GM18508 (cell line): ENCODE measurements around the gene COL8A1.

Experiments used
- ATAC-seq: cut with Tn5 transposase; IDR thresholded peaks from one replicate; pipeline ENCODE4 v1.9.1; 2021; ENCODE audit warnings: moderate number of reproducible peaks; ENCODE audit not compliant: insufficient read depth, unreplicated experiment

Gene COL8A1

GRCh38 chr3:99637368-99638111 is 854 bp upstream of the COL8A1 start:
- ATAC-seq, result no peak

- ATAC-seq, result no peak
These were observed 1.2 kb downstream of the COL8A1 start for GRCh38 chr3:99639579-99639978.

GRCh38 chr3:99640214-99640851 is 1.9 kb downstream of the COL8A1 start:
- no peak for ATAC-seq

- ATAC-seq, result no peak
These were observed 3.1 kb downstream of the COL8A1 start for GRCh38 chr3:99641480-99641879.

GRCh38 chr3:99641982-99642381 is 3.6 kb downstream of the COL8A1 start:
- ATAC-seq, result no peak

DNA sequence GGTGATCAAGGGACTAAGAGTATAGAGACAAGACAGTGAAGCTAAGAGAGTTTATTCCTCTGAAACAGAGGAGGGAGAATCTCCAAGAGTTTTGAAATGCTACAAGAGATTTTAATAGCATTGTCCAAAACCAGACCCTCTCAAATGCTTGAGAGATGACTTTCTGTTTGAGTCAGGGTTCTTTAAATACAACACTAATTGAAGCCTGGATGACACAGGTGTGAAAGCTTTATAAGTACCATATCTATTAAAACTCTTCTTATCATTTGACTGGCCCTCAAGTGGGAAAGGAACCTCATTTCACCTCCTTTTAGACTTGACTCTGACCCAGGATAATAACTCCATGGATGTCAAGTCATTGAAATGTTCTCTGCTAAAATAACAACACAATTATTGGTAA is 5.6 kb downstream of the COL8A1 start:
- no peak for ATAC-seq

DNA sequence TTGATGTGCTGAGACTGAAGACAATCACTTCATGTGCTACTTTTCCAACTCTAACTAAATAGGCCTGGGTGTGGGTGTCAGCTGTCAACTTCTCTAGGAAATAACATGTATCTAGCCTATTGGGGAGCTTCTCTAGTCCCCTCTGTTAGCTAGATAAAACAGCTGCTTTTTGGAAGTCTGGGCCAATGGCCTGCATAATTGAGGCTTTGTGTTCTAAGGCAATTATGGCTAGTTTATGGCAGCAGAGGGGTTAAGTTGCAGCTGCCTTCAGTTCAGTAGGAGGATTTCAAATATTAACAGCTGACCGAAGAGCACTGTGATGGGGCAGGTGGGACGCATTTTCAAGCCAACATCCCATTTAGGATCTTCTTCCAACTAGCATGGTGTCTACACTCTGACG is 6.4 kb downstream of the COL8A1 start:
- ATAC-seq, result no peak

- ATAC-seq, result no peak
These were observed 7.1 kb downstream of the COL8A1 start for GRCh38 chr3:99645277-99646106.

GRCh38 chr3:99646107-99646435 is 7.7 kb downstream of the COL8A1 start:
- ATAC-seq, result no peak

DNA sequence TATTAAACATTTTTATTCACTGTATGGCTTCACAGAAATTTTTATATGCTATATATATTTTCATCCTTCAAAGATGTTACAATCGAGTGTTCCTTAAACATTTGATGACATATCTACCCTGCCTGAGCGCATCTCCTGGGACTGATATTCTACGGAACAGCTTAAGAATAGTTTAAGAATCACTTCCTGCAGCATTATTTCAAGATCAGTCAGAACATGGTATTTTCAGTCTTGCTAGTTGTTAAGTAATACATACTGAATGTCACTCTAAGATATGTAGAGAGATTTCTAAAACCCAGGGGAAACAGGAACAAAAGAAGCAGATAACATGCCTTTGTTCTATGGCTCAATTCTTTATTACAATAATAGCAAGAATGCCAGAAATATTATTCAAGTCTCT is 8.7 kb downstream of the COL8A1 start:
- ATAC-seq, result no peak

- no peak for ATAC-seq
These were observed 9.7 kb downstream of the COL8A1 start for GRCh38 chr3:99648101-99648500.

DNA sequence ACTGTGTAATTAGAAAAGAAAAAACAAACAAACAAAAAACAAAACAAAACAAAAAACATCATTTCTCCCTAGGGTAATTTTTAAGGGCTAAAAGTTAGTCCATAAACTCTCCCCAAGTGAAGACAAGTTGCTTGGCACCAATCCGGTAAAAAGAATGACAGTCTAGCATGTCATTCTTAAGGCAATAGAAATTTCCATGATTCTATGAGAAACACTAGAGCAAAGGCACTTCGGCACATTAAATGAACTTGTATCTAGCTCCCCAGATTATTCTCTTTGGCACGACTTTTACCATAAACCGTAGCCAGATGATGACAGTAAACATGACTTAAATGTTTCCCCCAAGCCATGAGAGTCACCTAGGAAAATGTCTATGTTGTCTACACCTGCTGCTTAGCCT is 10.1 kb downstream of the COL8A1 start:
- ATAC-seq, result no peak

DNA sequence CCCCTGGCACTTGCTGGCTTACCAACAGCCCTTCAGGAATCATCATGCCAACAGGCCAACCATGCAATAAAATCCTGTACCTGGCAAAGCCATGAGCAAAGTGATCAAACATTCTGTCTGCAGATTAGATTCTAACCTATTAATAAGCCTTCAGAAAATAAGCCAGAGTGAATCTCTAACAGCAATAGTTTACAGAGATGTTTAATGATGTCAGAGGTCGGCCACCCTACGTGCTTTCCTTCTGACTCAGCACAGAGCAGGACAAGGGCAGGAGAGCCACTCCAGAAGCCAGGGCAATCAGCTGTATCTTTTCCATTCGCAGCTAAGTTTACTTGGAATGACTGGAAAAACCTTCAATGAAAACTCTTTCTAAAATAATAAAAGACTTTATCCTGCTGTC is 13.1 kb downstream of the COL8A1 start:
- ATAC-seq, result no peak

GRCh38 chr3:99656624-99657023 is 18.2 kb downstream of the COL8A1 start:
- no peak for ATAC-seq

- no peak for ATAC-seq
These were observed 19.9 kb downstream of the COL8A1 start for GRCh38 chr3:99658274-99658673.

DNA sequence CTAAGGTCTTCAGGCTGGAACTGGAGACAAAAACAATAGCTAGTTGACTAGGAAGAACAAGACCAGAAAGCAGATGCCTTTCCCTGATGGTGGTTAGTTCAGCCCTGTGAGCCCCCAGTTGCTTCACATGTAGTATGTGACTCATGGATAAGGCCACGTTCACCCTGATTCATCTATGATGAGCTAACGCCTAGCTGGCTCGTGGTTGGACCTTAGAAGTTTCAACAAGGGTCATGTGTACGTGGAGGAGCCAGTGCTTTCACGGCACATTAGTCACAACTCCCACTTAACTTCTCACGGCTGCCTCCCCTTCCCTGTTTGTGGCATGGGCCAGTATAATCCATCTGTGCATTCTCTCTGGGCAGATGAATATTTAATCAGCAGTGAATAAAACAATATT is 20.6 kb downstream of the COL8A1 start:
- ATAC-seq, result no peak

DNA sequence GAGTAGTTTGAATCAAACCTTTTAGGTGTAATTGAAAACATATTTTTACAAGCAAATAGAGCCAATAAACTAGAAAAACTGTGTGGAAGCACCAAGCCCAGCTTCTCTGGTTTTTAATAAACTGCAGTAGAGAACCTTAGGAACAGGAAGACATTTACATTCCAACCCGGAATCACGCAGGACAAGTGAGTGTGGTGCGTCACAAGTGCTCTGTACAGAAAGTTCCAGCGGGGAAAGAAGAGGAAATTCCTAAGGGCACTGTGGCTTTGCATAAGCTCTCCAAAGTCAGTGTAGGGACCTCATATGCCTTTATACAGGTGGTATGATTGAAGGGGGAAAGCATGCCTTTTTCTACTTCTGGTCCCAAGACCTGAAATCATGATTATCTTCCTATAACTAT is 21.6 kb downstream of the COL8A1 start:
- no peak for ATAC-seq

- no peak for ATAC-seq
These were observed 24.6 kb downstream of the COL8A1 start for GRCh38 chr3:99662838-99663570.

- ATAC-seq, result no peak
These were observed 25.6 kb downstream of the COL8A1 start for GRCh38 chr3:99663977-99664376.

GRCh38 chr3:99665017-99665416 is 26.6 kb downstream of the COL8A1 start:
- ATAC-seq, result no peak

GRCh38 chr3:99666201-99666600 is 27.8 kb downstream of the COL8A1 start:
- ATAC-seq, result no peak
